GM12892 (cell line): ENCODE data around the gene PPP1R14C.

Source experiments
- DNase-seq: peaks from one replicate; pipeline ENCODE4 v3.0.0; 2011; ENCODE audit not compliant: insufficient read length
- FAIRE-seq: peaks from 2 replicates; lab custom pipeline; 2011; peaks lifted over from hg19 to GRCh38; lab: Jason Lieb, UNC
- POLR2A ChIP-seq: IDR thresholded peaks from 2 replicates; pipeline ENCODE4 v1.6.1; 2011; ENCODE audit warnings: low read depth, low read length, control low read depth
- POLR2AphosphoS5 ChIP-seq: IDR thresholded peaks from 2 replicates; pipeline ENCODE4 v1.6.1; 2011; ENCODE audit warnings: low read depth, low read length, control low read depth
- TAF1 ChIP-seq: IDR thresholded peaks from 2 replicates; pipeline ENCODE4 v1.6.1; 2011; ENCODE audit warnings: low read depth, mild to moderate bottlenecking, control low read depth, low read length, borderline replicate concordance

The PPP1R14C gene

GRCh38 chr6:150224820-150225219 lies 82.0 kb downstream of the PPP1R14C start:
- FAIRE-seq, result no peak
- no peak for DNase-seq
- TF ChIP-seq TAF1 (no peak), POLR2A (no peak), POLR2AphosphoS5 (no peak)

GRCh38 chr6:150227281-150227680 lies 84.4 kb downstream of the PPP1R14C start:
- FAIRE-seq (no peak), DNase-seq (no peak)
- TF ChIP-seq POLR2AphosphoS5, result no peak
- TF ChIP-seq POLR2A, result no peak
- TF ChIP-seq TAF1, result no peak

GRCh38 chr6:150228072-150228733 lies 85.4 kb downstream of the PPP1R14C start:
- DNase-seq, result no peak
- FAIRE-seq, result no peak
- no peak for TF ChIP-seq POLR2AphosphoS5
- no peak for TF ChIP-seq TAF1
- TF ChIP-seq POLR2A, result no peak

GRCh38 chr6:150229436-150230163 lies 86.8 kb downstream of the PPP1R14C start:
- TF ChIP-seq TAF1 (no peak), POLR2AphosphoS5 (no peak), POLR2A (no peak)
- DNase-seq (no peak), FAIRE-seq (no peak)

- TF ChIP-seq POLR2A (no peak), POLR2AphosphoS5 (no peak), TAF1 (no peak)
- no peak for DNase-seq
- no peak for FAIRE-seq
Observed at GRCh38 chr6:150230164-150230561, 87.3 kb downstream of the PPP1R14C start.

- FAIRE-seq, result no peak
- no peak for DNase-seq
- TF ChIP-seq POLR2A (no peak), POLR2AphosphoS5 (no peak), TAF1 (no peak)
Observed at GRCh38 chr6:150230832-150231524, 88.1 kb downstream of the PPP1R14C start.

GRCh38 chr6:150231525-150231850 lies 88.6 kb downstream of the PPP1R14C start:
- TF ChIP-seq TAF1 (no peak), POLR2A (no peak), POLR2AphosphoS5 (no peak)
- FAIRE-seq, result no peak
- DNase-seq, result no peak

GRCh38 chr6:150233843-150234269 lies 91.0 kb downstream of the PPP1R14C start:
- DNase-seq (no peak), FAIRE-seq (no peak)

GRCh38 chr6:150235218-150235617 lies 92.4 kb downstream of the PPP1R14C start:
- no peak for FAIRE-seq
- no peak for DNase-seq
- TF ChIP-seq POLR2AphosphoS5 (no peak), POLR2A (no peak)

More at GRCh38 chr6:150233843-150234269, 91.0 kb downstream of the PPP1R14C start:
- TF ChIP-seq TAF1 (no peak), POLR2AphosphoS5 (no peak), POLR2A (no peak)

- DNase-seq (no peak), FAIRE-seq (no peak)
- TF ChIP-seq POLR2A (no peak), POLR2AphosphoS5 (no peak), TAF1 (no peak)
Observed at GRCh38 chr6:150236114-150236513, 93.3 kb downstream of the PPP1R14C start.

GRCh38 chr6:150236544-150236943 lies 93.7 kb downstream of the PPP1R14C start:
- DNase-seq (no peak), FAIRE-seq (no peak)
- no peak for TF ChIP-seq POLR2A
- no peak for TF ChIP-seq TAF1
- no peak for TF ChIP-seq POLR2AphosphoS5

- TF ChIP-seq POLR2A (no peak), TAF1 (no peak), POLR2AphosphoS5 (no peak)
- DNase-seq, result no peak
- FAIRE-seq, result no peak
Observed at GRCh38 chr6:150237626-150238025, 94.8 kb downstream of the PPP1R14C start.

GRCh38 chr6:150238336-150238741 lies 95.5 kb downstream of the PPP1R14C start:
- FAIRE-seq (no peak), DNase-seq (no peak)
- TF ChIP-seq POLR2AphosphoS5, result no peak
- TF ChIP-seq POLR2A, result no peak
- TF ChIP-seq TAF1, result no peak
